ENCODE measurements around the gene CCNG1. TPM values are rescaled to one million over a fixed set of nuclear protein-coding genes. Genes with fewer than 3 reads are reported as not detected.
"Not testable (repeated sequence)": the region's sequence is repeated elsewhere in the genome, so short reads cannot be mapped to it uniquely, and the experiment has no call there.

Gene CCNG1, protein sequence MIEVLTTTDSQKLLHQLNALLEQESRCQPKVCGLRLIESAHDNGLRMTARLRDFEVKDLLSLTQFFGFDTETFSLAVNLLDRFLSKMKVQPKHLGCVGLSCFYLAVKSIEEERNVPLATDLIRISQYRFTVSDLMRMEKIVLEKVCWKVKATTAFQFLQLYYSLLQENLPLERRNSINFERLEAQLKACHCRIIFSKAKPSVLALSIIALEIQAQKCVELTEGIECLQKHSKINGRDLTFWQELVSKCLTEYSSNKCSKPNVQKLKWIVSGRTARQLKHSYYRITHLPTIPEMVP
- total RNA-seq, result 10 to 100 TPM; 58.8 to 90.1 TPM

DNA sequence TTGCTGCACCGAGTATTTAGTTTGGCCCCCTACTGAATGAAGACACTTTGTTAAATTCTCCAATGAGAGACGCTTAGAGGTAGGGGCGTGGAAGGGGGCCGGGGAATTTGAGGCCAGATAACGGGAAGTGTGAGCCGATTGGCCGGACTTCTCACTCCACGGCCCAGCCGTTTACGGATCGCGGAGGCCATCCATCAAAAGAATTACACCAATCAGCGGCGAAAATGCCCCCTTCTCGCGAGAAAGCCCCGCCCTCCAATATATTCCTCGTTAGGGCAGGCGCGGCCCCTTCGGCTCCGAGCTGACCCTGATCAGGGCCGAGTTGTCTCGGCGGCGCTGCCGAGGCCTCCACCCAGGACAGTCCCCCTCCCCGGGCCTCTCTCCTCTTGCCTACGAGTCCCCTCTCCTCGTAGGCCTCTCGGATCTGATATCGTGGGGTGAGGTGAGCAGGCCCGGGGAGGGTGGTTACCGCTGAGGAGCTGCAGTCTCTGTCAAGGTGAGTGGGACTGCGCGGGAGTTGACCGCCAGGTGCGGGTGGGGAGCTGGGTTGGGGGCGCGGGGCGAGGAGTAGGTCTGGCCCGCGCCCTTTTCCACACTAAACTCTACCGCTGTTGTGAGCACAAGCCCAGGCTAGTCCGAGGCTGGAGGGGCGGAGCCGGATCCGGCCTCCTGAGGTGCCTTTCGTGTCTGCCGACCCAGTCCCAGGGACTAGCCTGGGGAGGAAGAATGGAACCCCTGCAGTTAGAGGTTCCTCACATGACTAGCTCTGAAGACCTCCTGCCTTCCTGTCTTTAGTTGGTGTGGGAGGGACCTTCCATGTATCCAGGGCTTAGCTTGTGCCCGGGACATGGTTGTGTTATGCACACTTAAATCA is at the start of gene CCNG1:
Gene CCNG1 (plus strand): TSS at position 287 of the 874 bp plus-strand sequence. CDS start 1,662 bp downstream, outside the sequence.
- DNase-seq (ENCODE audit: low spot score), result peak; percentile 97
- Histone ChIP-seq H3K4me3 (peak within 1 kb of the TSS; percentile 93 to 94), H3K27ac (peak within 1 kb of the TSS; percentile 94), H3K9me3 (no peaks in the 10 kb centered on the region), H3K27me3 (no peaks in the 10 kb centered on the region), H3K36me3 (peaks cover 20% of the 10 kb centered on the region), H3K4me1 (peaks cover 0 to 25% of the 10 kb centered on the region in 2 donors)
- TF ChIP-seq, protein P1, sequence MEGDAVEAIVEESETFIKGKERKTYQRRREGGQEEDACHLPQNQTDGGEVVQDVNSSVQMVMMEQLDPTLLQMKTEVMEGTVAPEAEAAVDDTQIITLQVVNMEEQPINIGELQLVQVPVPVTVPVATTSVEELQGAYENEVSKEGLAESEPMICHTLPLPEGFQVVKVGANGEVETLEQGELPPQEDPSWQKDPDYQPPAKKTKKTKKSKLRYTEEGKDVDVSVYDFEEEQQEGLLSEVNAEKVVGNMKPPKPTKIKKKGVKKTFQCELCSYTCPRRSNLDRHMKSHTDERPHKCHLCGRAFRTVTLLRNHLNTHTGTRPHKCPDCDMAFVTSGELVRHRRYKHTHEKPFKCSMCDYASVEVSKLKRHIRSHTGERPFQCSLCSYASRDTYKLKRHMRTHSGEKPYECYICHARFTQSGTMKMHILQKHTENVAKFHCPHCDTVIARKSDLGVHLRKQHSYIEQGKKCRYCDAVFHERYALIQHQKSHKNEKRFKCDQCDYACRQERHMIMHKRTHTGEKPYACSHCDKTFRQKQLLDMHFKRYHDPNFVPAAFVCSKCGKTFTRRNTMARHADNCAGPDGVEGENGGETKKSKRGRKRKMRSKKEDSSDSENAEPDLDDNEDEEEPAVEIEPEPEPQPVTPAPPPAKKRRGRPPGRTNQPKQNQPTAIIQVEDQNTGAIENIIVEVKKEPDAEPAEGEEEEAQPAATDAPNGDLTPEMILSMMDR (IDR thresholded peaks at IDR 0.05), result peak in 1 of 2 donors; percentile 16

DNA sequence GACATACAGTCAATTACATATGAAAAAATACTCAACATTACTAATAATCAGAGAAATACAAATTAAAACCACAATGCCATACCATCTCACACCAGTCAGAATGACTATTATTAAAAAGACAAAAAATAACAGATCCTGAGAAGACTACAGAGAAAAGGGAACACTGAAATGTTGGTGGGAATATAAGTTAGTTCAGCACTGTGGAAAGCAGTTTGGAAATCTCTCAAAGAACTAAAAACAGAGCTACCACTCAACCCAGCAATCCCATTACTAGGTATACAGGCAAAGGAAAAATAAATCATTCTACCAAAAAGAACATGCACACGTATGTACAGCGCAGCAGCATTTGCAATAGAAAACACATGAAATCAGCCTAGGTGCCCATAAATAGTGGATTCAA is 41.6 kb upstream of the CCNG1 start:
- H3K9me3 ChIP-seq, result peaks cover 0 to under 1% of the 10 kb centered on the region in 2 donors
- no peak overlapping the region for H3K27ac ChIP-seq
- H3K36me3 ChIP-seq, result no peaks in the 10 kb centered on the region
- no peaks in the 10 kb centered on the region for H3K27me3 ChIP-seq
- no peak for DNase-seq (ENCODE audit: low spot score)
- TF ChIP-seq, protein P1 (IDR thresholded peaks at IDR 0.05), result no peak
- H3K4me1 ChIP-seq, result no peaks in the 10 kb centered on the region
- no peak overlapping the region for H3K4me3 ChIP-seq

DNA sequence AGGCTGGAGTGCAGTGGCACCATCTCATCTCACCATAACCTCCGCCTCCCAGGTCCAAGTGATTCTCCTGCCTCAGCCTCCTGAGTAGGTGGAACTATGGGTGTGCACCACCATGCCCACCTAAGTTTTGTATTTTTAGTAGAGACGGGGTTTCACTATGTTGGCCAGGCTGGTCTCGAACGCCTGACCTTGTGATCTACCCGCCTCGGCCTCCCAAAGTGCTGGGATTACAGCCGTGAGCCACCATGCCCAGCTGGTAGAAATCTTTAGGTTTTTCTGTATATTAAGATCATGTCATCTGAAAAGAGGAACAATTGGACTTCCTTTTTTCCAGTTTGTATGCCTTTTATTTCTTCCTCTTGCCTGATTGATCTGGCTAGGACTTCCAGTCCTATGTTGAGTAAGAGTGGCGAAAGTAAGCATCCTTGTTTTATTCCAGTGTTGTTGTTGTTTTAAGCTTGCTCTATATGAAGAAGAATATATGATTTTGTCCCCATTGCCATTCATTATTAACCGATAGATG is 40.5 kb upstream of the CCNG1 start:
- not testable (repeated sequence) for H3K9me3 ChIP-seq; H3K36me3 ChIP-seq; H3K27ac ChIP-seq; H3K4me3 ChIP-seq; DNase-seq (ENCODE audit: low spot score); H3K4me1 ChIP-seq; H3K27me3 ChIP-seq

DNA sequence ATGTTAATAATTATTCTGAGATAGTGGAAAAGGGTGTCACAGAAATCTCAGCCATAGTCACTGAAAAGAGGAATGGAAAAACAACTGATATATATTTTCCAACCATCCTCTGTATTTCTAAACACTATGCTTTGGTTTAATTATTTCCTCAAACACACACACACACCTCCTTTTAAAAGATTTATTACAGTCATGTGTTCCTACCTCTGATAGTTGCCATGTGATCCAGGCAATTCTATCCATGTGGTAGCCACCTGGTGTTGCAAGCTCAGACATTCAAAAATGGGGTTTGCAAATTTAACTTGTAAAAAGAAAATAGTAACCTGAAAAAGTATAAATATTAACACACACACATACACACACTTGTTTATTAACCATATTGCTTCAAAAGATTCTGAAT is 40.0 kb upstream of the CCNG1 start:
- H3K9me3 ChIP-seq, result no peaks in the 10 kb centered on the region
- no peak overlapping the region for H3K27ac ChIP-seq
- no peak overlapping the region for H3K4me3 ChIP-seq
- TF ChIP-seq, protein P1 (IDR thresholded peaks at IDR 0.05), result no peak
- DNase-seq (ENCODE audit: low spot score), result no peak
- no peaks in the 10 kb centered on the region for H3K36me3 ChIP-seq
- H3K4me1 ChIP-seq, result no peaks in the 10 kb centered on the region
- no peaks in the 10 kb centered on the region for H3K27me3 ChIP-seq

DNA sequence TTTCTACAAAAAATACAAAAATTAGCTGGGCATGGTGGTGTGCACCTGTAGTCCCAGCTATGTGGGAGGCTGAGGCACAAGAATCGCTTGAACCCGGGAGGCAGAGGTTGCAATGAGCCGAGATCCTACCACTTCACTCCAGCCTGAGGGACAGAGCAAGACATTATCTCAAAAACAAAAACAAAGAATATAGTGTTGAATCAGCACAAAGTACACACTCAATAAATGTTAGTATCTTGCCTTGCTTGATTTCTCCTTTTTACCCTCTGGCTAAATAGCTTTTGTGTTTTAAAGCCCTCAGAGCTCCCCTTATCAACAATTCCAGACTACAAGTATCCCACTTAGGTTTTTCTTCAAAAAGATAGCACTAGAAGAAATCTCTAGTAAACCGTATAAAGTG is 37.5 kb upstream of the CCNG1 start:
- no peaks in the 10 kb centered on the region for H3K4me1 ChIP-seq
- no peak for DNase-seq (ENCODE audit: low spot score)

More for the DNA sequence above, 37.5 kb upstream of the CCNG1 start:
- Histone ChIP-seq H3K4me3 (no peak overlapping the region), H3K27ac (no peak overlapping the region), H3K27me3 (no peaks in the 10 kb centered on the region), H3K36me3 (no peaks in the 10 kb centered on the region), H3K9me3 (no peaks in the 10 kb centered on the region)
- TF ChIP-seq, protein P1 (IDR thresholded peaks at IDR 0.05), result no peak

Measured in right atrium auricular region (tissue), 2 donors.